Glomerular endothelial cell (primary cell): Measurements from ENCODE around the gene PIK3IP1. TPM values are rescaled to one million over a fixed set of nuclear protein-coding genes. Genes with fewer than 3 reads are reported as not detected.
"Not testable (repeated sequence)": the region's sequence is repeated elsewhere in the genome, so short reads cannot be mapped to it uniquely, and the experiment has no call there.

Experiments used
- DNase-seq: peaks from one replicate; pipeline ENCODE4 v3.0.0-alpha.2; 2011; ENCODE audit warnings: low read depth, low spot score; ENCODE audit errors: extremely low read depth
- total RNA-seq: library from RNA; depleted of rRNA; stranded (reverse); fragments of >200 nt; gene quantifications from 2 replicates; pipeline ENCODE4 v1.2.3, GENCODE V29; 2015

The PIK3IP1 gene
- total RNA-seq, 1 donor from 2014 or later: 26.5 TPM

DNA sequence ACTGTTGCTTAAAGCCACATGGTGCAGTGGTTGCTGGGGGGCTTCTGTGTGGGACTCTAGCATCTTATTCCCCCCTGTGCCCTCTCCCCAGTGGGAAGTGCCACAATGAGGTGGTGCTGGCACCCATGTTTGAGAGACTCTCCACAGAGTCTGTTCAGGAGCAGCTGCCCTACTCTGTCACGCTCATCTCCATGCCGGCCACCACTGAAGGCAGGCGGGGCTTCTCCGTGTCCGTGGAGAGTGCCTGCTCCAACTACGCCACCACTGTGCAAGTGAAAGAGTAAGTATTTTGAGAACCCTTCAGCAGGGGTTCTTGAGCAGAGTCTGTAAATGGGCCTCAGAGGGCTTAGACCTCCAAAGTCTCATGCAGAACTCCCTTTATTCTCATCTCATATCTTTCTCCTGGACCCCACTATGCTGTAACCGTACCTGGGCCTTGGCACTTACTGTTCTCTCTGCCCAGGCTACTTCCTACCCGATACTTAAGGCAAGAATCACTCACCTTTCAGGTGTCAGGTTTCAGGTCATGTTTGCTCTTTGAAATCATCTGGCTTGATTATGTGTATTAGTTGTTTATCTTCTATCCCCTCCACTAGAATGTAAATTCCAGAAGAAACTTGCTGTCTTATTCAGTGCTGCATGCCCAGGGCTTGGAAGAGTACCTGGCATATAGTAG lies 32.4 kb downstream of the PIK3IP1 start:
- DNase-seq: no peak

DNA sequence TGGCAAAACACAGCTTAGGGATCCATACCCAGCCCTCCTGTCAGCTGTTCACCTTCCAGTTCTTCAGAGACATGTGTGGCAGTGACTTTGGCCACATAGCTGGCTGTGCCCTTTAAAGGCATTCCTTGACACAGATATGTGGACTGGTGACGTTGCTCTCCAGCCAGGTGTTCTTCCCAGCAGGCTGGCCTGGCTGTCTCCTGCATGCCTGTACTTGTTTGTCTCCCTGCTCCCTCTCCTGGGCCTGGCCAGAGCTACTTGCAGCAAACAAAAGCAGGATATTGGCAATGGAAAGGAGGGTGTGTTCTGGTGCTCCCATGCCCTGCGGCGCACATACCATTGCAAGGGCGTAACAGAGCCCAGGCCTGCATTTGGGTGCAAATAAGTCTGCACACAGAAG lies 38.3 kb downstream of the PIK3IP1 start:
- no peak for DNase-seq

DNA sequence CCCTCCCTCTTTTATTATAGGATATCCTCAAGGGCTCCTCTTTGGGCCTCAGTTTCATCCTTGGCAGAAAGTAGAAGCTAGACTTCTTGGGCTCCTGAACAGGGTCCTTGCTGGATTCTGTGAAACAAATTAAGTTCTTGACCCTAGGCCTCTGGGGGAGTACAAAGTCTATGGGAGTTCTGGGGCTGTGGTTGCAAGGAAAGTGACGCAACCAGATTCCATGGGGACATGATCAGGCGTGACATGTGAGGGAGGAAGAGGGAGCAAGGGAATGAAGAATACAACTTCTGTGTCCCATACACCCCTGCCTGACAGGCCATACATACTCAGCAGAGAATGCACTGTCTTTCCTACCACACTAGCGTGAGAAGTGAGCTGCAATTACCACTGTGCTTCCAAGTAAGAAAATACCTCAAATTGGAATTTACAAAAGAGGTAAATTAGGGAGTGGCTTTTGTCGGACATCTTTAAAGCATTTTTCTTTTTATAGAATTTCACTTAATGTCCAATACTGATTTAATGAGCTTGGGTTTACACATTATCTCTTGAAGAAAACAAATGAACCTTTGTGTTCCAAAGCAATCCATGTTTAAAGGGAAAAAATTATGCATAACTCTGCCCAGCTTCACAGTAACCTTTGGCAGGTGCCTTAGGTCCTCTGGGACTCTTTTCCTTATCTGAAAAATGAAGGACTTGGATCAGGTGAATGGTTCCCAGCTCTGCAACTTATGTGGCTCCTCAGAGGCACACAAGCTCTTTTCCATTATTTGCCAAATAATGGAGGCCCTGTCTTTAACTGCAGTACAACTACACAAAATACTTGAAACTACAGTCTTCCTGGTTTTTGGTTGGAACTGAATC lies 41.3 kb downstream of the PIK3IP1 start:
- no peak for DNase-seq

DNA sequence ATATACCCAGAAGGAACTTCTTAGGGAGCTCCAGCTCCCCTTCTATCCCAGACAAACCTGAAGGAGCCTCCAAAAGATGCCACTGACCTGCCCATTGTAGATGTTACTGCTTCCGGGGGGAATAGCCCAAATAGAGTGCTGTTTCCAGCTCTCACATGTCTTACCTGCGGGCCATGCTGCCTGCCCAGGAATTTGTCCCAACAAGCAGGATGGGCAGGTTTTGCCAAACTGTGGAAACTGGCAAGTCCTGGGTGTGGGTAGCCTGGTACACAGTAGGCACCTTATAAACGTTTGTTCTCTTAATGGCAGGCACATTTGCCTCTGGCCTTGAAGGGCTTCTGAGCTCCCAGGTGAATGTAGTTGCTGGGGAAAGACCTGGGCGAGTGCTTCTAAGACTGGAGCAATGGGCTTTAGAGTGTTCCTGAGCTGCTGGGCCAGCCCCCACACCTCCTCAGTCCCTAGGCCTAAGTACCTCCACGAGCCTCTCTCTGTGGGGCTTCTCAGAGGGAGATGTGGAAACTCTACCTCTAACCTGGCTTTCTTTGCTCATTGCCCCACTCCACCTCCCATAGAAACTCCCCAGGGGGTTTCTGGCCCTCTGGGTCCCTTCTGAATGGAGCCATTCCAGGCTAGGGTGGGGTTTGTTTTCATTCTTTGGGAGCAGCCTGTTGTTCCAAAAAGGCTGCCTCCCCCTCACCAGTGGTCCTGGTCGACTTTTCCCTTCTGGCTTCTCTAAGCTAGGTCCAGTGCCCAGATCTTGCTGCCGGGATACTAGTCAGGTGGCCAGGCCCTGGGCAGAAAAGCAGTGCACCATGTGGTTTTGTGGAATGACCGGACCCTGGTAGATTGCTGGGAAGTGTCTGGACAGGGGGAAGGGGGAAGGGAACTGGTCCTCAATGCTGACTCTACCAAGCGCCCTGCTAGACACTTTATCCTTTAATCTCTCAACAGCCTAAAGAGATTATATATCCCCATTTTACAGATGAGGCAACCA lies 43.0 kb downstream of the PIK3IP1 start:
- no peak for DNase-seq

DNA sequence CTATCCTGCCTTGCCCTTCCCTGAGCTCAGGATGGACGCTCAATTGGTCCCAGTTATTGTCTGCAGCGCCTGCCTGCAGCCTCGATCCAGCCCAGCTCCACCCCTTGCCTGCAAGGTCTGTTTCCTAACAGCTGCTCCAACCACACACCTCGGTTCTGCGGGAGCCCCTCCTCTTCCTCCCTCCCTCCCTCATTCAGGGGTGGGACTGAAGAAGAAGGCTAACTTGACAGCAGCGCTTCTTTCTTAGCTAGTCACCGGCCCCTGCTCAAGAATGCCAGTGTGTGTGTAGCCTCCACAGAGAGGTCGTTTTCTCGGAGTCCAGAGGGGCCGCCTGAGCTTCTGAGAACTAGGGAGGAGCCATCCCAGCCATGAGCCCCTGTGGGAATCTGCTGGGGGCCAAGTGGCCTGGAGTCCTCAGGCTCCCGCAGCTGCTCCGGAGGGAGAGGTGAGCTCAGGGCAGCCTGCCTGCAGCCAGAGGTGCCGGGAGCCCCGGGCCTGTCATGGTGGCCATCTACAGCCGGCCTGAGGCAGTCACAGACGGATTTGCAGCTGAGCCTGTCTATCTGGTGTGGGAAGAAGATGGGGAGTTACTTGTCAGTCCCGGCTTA lies 44.0 kb downstream of the PIK3IP1 start:
- DNase-seq: no peak

DNA sequence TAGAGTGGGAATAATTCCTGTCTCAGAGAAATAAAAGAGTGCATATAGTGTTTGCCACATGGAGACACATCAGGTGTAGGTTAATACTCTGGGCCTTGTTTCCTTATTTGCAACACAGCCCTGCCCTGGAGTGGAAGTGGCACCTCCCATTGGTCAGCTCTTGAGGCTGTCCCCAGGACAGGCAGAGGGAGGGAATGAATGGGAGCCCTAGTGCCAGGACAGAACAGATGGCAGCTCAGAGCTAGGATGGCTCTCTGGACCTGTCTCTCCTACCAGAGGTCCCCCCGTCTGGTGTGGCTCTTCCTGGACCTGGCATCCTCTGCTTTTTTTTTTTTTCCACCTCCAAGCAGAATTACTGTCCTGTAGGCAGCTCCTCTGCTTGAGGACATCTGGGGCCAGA lies 44.6 kb downstream of the PIK3IP1 start:
- DNase-seq: no peak

DNA sequence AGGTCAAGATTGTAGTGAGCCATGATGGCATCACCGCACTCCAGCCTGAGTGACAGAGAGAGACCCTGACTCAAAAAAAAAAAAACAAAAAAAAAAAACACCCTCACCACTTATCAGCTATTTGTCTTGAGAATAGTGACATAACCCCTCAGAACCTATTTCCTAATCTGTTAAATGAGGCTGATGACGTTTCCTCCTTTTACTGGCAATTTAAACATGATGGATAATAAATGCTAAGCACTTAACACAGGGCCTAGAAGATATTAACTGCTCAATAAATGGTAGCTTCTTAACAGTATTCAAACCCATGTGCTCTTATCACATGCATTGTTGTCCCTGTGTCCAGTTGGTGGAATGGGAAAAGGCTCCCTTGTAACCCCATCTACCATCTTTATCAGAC lies 45.6 kb downstream of the PIK3IP1 start:
- DNase-seq: no peak

DNA sequence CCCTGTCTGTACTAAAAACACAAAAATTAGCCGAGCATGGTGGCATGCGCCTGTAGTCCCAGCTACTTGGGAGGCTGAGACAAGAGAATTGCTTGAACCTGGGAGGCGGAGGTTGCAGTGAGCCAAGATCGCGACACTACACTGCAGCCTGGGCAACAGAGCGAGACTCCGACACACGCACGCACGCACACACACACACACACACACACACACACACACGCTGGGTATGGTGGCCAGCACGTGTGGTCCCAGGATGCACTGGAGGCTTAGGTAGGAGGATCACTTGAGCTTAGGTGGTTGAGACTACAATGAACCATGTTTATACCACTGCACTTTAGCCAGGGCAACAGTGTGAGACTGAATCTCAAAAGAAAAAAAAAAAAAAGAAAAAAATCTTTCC lies 46.3 kb downstream of the PIK3IP1 start:
- DNase-seq: not testable (repeated sequence)

DNA sequence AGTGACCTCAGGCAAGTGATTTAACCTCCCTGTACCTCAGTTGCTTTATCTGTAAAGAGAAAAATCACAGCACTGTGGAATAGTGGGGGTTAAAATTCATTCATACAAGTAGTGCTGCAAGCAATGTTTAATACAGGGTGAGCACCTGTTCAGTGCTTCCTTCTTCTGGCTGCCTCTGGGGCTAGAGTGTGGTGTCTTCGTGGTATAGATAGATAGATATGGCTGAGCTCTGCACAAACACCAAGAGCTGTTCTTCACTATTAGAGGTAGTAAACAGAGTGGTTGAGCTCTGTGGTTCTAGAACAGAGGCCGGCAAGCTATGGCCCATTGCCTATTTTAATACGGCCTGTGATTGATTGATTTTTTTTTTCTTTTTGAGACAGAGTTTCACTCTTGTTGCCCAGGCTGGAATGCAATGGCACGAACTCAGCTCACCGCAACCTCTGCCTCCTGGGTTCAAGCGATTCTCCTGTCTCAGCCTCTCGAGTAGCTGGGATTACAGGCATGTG lies 47.3 kb downstream of the PIK3IP1 start:
- DNase-seq: no peak

DNA sequence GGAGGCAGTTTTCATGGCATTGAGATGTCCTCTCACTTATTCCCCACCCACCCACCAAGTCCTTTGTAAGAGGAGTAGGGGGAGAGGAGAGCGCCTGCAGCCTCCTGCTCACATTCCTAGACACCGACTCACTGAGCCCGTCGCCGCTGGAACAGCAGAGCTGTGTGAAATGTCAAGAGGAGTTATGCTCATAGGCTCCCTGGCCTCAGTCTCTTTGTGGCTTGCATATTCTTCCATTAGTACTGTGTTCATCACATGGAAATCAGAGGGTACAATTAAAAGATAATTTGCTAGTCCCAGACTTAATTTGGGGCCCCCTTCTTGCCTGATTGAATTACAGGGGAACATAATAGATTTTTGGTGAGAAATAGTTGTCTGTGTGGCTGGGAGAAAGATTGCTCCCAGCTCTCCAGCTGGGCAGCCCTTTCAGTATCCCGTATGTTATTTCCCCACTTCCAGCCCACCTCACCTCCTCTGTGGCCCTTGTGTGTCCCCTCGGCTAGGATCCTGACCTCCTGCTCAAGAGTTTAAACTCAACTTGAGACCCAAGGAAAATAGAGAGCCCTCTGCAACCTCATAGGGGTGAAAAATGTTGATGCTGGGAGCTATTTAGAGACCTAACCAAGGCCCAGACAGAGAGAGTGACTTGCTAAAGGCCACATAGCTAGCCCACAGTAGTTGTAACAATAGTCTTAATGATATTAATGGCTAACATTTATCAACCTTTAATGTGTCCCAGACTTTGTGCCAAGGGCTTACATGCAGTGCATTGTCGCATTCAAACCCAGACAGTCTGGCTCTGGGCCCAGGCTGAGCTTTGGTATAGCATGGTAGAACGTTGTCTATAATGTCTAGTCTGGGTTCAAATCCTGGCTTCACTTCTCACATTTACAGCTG lies 48.0 kb downstream of the PIK3IP1 start:
- DNase-seq: no peak

DNA sequence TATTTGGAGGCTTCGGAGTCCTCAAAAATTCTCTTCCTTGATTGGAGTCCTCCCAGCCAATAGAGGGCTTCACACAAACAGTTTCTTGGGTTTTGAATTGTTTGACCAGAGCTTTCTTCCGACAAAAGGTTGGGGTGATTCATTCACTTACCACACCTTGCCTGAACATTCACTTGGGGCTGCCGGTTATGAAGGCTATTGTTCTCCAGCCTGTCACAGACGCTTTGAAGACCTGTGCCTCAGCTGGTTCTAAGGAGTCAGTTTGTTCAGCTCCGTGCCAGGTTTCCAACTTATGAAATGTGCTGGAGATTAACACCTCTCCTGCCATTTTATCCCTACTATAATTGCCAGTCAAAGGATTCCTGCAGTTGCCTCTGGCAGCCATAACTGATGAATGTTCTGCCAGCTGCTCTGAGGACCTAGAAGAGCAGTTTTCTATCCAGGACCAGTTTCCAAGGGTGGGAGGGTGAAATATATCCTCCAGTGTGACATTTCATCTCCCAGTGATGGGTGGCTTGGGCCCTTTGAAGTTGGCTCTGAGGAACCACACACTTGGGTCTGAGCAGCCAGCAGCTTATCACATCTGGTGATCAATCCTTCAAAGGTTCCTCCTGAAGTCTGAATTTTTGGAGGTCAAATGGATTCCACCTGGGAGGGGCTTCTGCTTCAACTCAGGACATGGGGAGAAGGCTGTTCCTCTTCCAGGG lies 48.8 kb downstream of the PIK3IP1 start:
- DNase-seq: no peak

DNA sequence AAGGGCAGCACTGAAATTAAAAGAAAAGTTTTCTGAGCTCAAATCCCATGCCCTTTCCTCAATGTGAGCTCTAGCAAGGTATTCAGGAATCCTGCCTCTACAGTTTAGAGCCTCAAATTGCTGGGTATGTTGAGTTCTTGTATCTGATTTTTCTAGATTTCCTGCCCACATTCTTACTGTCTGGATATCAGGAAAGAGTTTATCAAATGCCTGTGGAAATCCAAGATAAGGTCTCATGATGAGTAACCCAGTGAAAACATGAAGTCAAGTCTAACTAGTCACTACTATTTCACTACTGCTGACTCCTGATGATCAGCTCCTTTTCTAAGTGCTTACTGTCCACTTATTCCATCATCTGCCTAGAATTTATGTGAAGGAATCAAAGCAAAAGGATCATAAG lies 50.4 kb downstream of the PIK3IP1 start:
- DNase-seq: no peak

DNA sequence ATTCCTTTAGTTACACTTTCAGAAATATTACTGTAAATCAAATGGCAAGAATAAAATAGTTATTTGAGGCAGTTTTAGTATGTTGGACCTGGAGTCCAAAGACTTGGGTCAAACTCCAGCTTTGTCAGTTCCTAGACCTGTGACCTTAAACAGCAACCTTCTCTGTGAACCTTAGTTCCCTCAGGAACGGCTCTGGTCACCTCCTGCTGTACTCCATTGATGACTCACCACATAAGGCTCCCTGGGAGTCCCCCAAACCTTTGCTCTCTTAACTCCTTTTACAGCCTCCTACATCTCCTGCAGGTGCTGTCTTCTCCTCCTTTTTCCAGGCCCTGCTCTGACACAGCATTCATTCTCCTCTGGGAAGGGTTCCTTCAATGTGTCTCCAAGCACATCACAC lies 51.1 kb downstream of the PIK3IP1 start:
- DNase-seq: no peak

DNA sequence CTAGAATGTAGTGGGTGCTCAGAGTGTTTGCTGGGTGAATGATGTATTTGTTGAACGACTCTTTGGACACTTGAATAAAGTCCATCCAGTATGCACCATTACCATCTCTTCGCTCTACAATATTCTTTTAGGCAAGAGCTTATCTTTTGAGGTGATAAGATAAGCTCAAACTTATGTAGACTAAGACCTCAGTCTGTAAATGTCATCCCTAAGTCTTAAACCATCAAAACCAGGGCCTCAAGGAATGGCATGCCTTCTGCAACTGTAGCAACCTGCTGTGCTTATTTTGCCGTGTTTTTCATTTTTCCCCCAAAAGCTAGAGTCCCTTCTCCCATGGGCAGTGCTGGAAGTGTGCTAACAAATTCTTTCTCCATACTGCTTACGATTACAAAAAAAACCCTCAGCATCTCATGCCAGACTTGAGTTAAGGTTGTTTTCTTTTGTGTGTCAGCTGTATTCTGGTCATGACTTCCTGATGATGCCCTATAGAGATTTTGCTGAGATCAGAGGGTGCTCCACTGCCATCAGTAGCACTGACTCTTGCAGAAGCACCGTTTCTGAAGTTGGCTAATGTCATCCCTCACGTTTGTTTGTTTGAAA lies 52.4 kb downstream of the PIK3IP1 start:
- DNase-seq: no peak

DNA sequence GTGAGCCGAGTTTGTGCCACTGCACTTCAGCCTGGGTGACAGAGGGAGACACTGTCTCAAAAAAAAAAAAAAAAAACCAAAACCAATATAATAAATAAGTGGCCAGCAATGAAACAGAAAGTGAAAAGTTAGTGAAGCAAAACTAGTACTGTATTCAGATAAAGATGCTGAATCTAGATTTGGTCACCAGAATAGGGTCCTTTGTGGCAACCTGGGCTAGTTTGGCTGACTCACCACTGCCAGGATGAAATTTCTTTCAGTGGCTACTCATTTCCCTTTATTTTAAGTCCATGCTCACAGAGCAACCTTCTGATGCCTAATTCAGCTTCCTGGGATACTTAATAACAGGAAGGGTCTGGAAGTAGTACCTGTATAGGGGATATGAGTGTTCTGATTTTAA lies 54.2 kb downstream of the PIK3IP1 start:
- DNase-seq: no peak

DNA sequence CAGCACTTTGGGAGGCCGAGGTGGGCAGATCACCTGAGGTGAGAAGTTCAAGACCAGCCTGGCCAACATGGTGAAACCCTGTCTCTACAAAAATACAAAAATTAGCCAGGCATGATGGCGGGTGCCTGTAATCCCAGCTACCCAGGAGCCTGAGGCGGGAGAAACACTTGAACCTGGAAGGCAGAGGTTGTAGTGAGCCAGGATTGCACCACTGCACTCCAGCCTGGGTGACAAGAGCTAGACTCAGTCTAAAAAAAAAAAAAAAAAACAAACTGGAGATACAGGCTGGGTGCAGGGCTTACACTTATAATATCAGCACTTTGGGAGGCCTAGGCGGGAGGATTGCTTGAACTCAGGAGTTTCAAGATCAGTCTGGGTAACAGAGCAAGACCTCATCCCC lies 56.2 kb downstream of the PIK3IP1 start:
- DNase-seq: not testable (repeated sequence)

DNA sequence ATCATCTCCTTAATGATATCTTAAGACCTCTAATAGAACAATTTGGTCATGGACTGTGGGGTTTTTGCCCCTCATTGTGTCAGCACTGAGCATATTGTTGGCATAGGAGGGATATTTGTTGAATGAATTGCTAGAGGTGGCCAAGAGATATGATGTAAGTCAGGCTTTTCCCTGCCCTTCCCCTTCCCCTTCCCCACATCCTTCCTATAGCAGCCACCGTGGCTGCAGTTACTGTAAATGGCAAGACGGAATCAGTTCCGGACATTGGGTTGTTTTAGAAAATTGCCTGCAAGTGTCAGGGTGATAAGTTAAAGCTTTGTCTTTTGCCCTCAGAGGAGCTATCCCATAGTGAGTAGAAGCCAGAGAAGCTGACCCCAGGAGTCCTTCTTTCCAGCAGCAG lies 57.2 kb downstream of the PIK3IP1 start:
- DNase-seq: no peak

DNA sequence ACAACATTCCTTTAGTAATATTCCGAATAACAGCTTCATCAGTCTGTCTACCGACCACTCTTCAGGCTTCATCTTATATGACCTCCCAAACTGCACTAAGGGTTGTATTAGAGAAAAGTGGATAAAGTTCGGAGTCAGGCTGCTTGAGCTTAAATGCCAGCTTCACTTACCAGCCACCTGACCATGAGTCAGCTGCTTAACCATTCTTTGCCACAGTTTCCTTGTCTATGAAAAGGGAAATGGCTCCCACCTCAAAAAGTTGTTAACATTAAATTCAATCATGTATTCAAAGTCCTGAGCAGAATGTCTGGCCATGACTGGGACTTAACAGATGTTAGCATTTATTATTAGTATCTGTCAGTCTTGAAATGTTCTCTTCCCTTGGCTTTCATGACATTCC lies 59.3 kb downstream of the PIK3IP1 start:
- no peak for DNase-seq
